Measurements from ENCODE around the gene S100B.

- TF ChIP-seq REST (IDR thresholded peaks at IDR 0.05) = no peak
- TF ChIP-seq ZBTB33 (IDR thresholded peaks at IDR 0.05) = no peak
- no peak for TF ChIP-seq CTCF (IDR thresholded peaks at IDR 0.05; ENCODE audit: low read depth, low read length, missing input control)
- TF ChIP-seq SP1 (IDR thresholded peaks at IDR 0.05) = no peak
- TF ChIP-seq RXRA (IDR thresholded peaks at IDR 0.05) = no peak
- no peak for TF ChIP-seq TAF1 (conservative IDR thresholded peaks at IDR 0.05)
- TF ChIP-seq HNF4A (conservative IDR thresholded peaks at IDR 0.05) = no peak
These were observed 34.8 kb downstream of the S100B start for GRCh38 chr21:46570119-46570518.
